Amygdala (tissue), 56 donors: Measurements from ENCODE around the gene MINDY4.
"Not testable (repeated sequence)": the region's sequence is repeated elsewhere in the genome, so short reads cannot be mapped to it uniquely, and the experiment has no call there.

Source experiments
- DNase-seq, 56 donors: peaks; one replicate each; lab custom pipeline; 2025; lab: John Stamatoyannopoulos, UW

MINDY4 gene

GRCh38 chr7:30799206-30799975 is 28.2 kb downstream of the MINDY4 start:
- DNase-seq, result no peak

- DNase-seq, result no peak
These were observed 28.9 kb downstream of the MINDY4 start for GRCh38 chr7:30799976-30800661.

GRCh38 chr7:30800785-30801252 is 29.6 kb downstream of the MINDY4 start:
- DNase-seq, result peak in 45 of 56 donors; percentile 3 to 80 (median 36)

- no peak for DNase-seq
These were observed 31.6 kb downstream of the MINDY4 start for GRCh38 chr7:30802812-30803211.

- no peak for DNase-seq
These were observed 33.0 kb downstream of the MINDY4 start for GRCh38 chr7:30804078-30804661.

- DNase-seq, result no peak
These were observed 34.0 kb downstream of the MINDY4 start for GRCh38 chr7:30805081-30805691.

- no peak for DNase-seq
These were observed 34.7 kb downstream of the MINDY4 start for GRCh38 chr7:30805931-30806330.

- not testable (repeated sequence) for DNase-seq
These were observed 36.3 kb downstream of the MINDY4 start for GRCh38 chr7:30807477-30807876.

GRCh38 chr7:30807941-30808340 is 36.7 kb downstream of the MINDY4 start:
- DNase-seq, result not testable (repeated sequence)

GRCh38 chr7:30810986-30811385 is 39.8 kb downstream of the MINDY4 start:
- no peak for DNase-seq

- DNase-seq, result no peak
These were observed 41.5 kb downstream of the MINDY4 start for GRCh38 chr7:30812676-30813075.

GRCh38 chr7:30813466-30813865 is 42.2 kb downstream of the MINDY4 start:
- DNase-seq, result no peak

GRCh38 chr7:30814700-30815387 is 43.6 kb downstream of the MINDY4 start:
- DNase-seq, result no peak

- no peak for DNase-seq
These were observed 44.2 kb downstream of the MINDY4 start for GRCh38 chr7:30815388-30815854.

GRCh38 chr7:30815951-30816644 is 44.9 kb downstream of the MINDY4 start:
- DNase-seq, result peak in 1 of 56 donors; percentile 12

GRCh38 chr7:30816645-30817370 is 45.6 kb downstream of the MINDY4 start:
- no peak for DNase-seq

- DNase-seq, result no peak
These were observed 46.2 kb downstream of the MINDY4 start for GRCh38 chr7:30817371-30817767.

GRCh38 chr7:30824821-30825720 is 53.9 kb downstream of the MINDY4 start:
- DNase-seq, result peak in 1 of 56 donors; percentile 14
